GM18909 (cell line): ENCODE data around the gene DIS3L.
"Not testable (repeated sequence)": the region's sequence is repeated elsewhere in the genome, so short reads cannot be mapped to it uniquely, and the experiment has no call there.

ENCODE experiments used
- ATAC-seq: cut with Tn5 transposase; IDR thresholded peaks from one replicate; pipeline ENCODE4 v1.9.1; 2021; ENCODE audit warnings: mild to moderate bottlenecking; ENCODE audit not compliant: unreplicated experiment, poor library complexity

DIS3L gene

GRCh38 chr15:66293419-66294156 lies at the start of gene DIS3L:
TSS of gene DIS3L (plus strand) at chr15:66293568. CDS start at chr15:66293597, 29 bp downstream.
- ATAC-seq: peak; percentile 69

GRCh38 chr15:66245832-66246231 lies 47.5 kb upstream of the DIS3L start:
- ATAC-seq: not testable (repeated sequence)

GRCh38 chr15:66246937-66247336 lies 46.4 kb upstream of the DIS3L start:
- no peak for ATAC-seq

- no peak for ATAC-seq
These were observed 43.7 kb upstream of the DIS3L start for GRCh38 chr15:66249605-66250174.

GRCh38 chr15:66251065-66251789 lies 42.1 kb upstream of the DIS3L start:
- ATAC-seq: no peak

- peak; percentile 46 for ATAC-seq
These were observed 41.3 kb upstream of the DIS3L start for GRCh38 chr15:66251790-66252684.

GRCh38 chr15:66252685-66253417 lies 40.5 kb upstream of the DIS3L start:
- ATAC-seq: no peak

GRCh38 chr15:66253418-66254088 lies 39.8 kb upstream of the DIS3L start, which contains the start of gene MEGF11:
TSS of gene MEGF11 (minus strand) at chr15:66253750. CDS start at chr15:66128403, 125,347 bp downstream.
- ATAC-seq: no peak

GRCh38 chr15:66254089-66254950 lies 39.0 kb upstream of the DIS3L start:
- no peak for ATAC-seq

GRCh38 chr15:66254951-66255676 lies 38.3 kb upstream of the DIS3L start:
- no peak for ATAC-seq

- no peak for ATAC-seq
These were observed 36.7 kb upstream of the DIS3L start for GRCh38 chr15:66256692-66257091.

GRCh38 chr15:66261056-66261455 lies 32.3 kb upstream of the DIS3L start:
- ATAC-seq: no peak

- not testable (repeated sequence) for ATAC-seq
These were observed 30.5 kb upstream of the DIS3L start for GRCh38 chr15:66262837-66263236.

- no peak for ATAC-seq
These were observed 28.4 kb upstream of the DIS3L start for GRCh38 chr15:66264859-66265513.

- ATAC-seq: no peak
These were observed 23.9 kb upstream of the DIS3L start for GRCh38 chr15:66269326-66270090.

GRCh38 chr15:66270932-66271331 lies 22.4 kb upstream of the DIS3L start:
- no peak for ATAC-seq
